ENCODE results near the gene AIMP2. TPM values are rescaled to one million over a fixed set of nuclear protein-coding genes. Genes with fewer than 3 reads are reported as not detected.

The AIMP2 gene
- total and polyA plus RNA-seq, 2 of the 8 experiments (the other 6 are each of a cell fraction or from before 2014, with no cell fraction given) = 85.6 to 99.0 TPM

- Histone ChIP-seq H3K56ac (replicated peaks; ENCODE audit: insufficient read length, low read depth, low read length) (no peak overlapping the region), H2BK20ac (ENCODE audit: low read length) (no peak overlapping the region), H2AK5ac (ENCODE audit: low read depth, low read length) (no peak overlapping the region), H3K79me2 (ENCODE audit: control insufficient read depth in 1 of 2, insufficient read depth in 2 of 2, low read length in 2 of 2) (peaks cover 0 to 3% of the 10 kb centered on the region in 2 experiments; a peak in 2 of 4 replicates), H3K9me3 (ENCODE audit: insufficient read depth in 2 of 2, low read depth in 1 of 2, low read length in 1 of 2) (no peaks in the 10 kb centered on the region), H3K23me2 (ENCODE audit: low read depth, low read length) (no peaks in the 10 kb centered on the region), H3K23ac (ENCODE audit: insufficient read length) (no peak overlapping the region), H3K36me3 (ENCODE audit: control insufficient read depth in 2 of 4, insufficient read depth in 4 of 4, low read length in 3 of 4) (peaks cover 18 to 76% (median 39%) of the 10 kb centered on the region in 4 experiments), H2AFZ (ENCODE audit: low read length) (no peak overlapping the region), H3K4me3 (ENCODE audit: extremely low read depth in 1 of 4, insufficient read depth in 2 of 4, low read depth in 3 of 4, low read length in 4 of 4) (no peak overlapping the region), H3K79me1 (ENCODE audit: low read depth, low read length) (peaks cover 7% of the 10 kb centered on the region; the same call in 1 of the 2 replicates), H3K27ac (ENCODE audit: low read depth, low read length) (no peak overlapping the region), H3K27me3 (replicated peaks in 1 of 4; ENCODE audit: control insufficient read depth in 3 of 4, extremely low read depth in 1 of 4, insufficient read depth in 3 of 4, low read length in 3 of 4) (no peaks in the 10 kb centered on the region), H2BK15ac (ENCODE audit: low read length) (no peak overlapping the region), H2BK5ac (ENCODE audit: low read depth, low read length) (no peak overlapping the region), H3K9ac (replicated peaks in 1 of 4; ENCODE audit: extremely low read depth in 1 of 4, low read depth in 3 of 4, low read length in 3 of 4) (no peak overlapping the region), H3K14ac (ENCODE audit: insufficient read length) (no peak overlapping the region), H2BK120ac (replicated peaks; ENCODE audit: low read depth, low read length) (no peak overlapping the region), H4K91ac (replicated peaks; ENCODE audit: insufficient read length, low read length) (no peak overlapping the region), H4K5ac (ENCODE audit: insufficient read length, low read depth, low read length) (no peak overlapping the region), H3K18ac (ENCODE audit: extremely low read depth, low read length) (no peak overlapping the region), H2BK12ac (ENCODE audit: low read depth, low read length) (no peak overlapping the region), H3K4ac (replicated peaks; ENCODE audit: insufficient read length, low read depth, low read length) (no peak overlapping the region), H3K4me2 (ENCODE audit: insufficient read depth in 1 of 2, low read depth in 2 of 2, low read length in 2 of 2) (no peak overlapping the region), H3K4me1 (replicated peaks in 1 of 4; ENCODE audit: control insufficient read depth in 3 of 4, insufficient read depth in 4 of 4, low read length in 3 of 4) (no peaks in the 10 kb centered on the region), H4K8ac (ENCODE audit: extremely low read depth, insufficient read depth, low read length) (no peak overlapping the region), H4K20me1 (replicated peaks in 1 of 2; ENCODE audit: control insufficient read depth in 1 of 2, insufficient read depth in 2 of 2, low read length in 2 of 2) (peaks cover 2 to 7% of the 10 kb centered on the region in 2 experiments)
- 86% methylated on average over 10 of the region's 10 CpGs; no CpG with 5 or more reads in 1 of the 2 experiments for WGBS, 2 experiments (ENCODE audit: extremely low coverage in 1 of 2, insufficient coverage in 1 of 2, insufficient read length in 1 of 2, insufficient replicate concordance in 2 of 2, low coverage in 1 of 2, low lambda C conversion rate in 2 of 2, missing lambda C conversion rate in 1 of 2)
- TF ChIP-seq BACH1 (IDR thresholded peaks at IDR 0.05; ENCODE audit: low read length) = no peak
- no peak for TF ChIP-seq SP4 (IDR thresholded peaks at IDR 0.05; ENCODE audit: low read length)
- no peak for TF ChIP-seq CHD2 (IDR thresholded peaks at IDR 0.05; ENCODE audit: low read length)
- no peak for TF ChIP-seq NANOG (IDR thresholded peaks at IDR 0.05; ENCODE audit: insufficient read depth, low read depth, low read length, poor library complexity, severe bottlenecking)
- CTCF ChIA-PET (ENCODE audit: partially characterized antibody) = interaction anchor here (0.7 kb wide), 1 partner anchor 9 kb away, joined by 3 read pairs; no protein-coding TSS in a partner anchor
- no peak for DNase-seq (ENCODE audit: low read depth in 1 of 2, low spot score in 2 of 2)
- POLR2A ChIA-PET (ENCODE audit: partially characterized antibody) = interaction anchor here (1.5 kb wide), 1 partner anchor 15 kb away, joined by 4 read pairs; no protein-coding TSS in a partner anchor
- FAIRE-seq = no peak
Measured at GRCh38 chr7:6035165-6035564, 26.1 kb downstream of the AIMP2 start.

Measured in H1 (cell line).